SK-N-SH (cell line): ENCODE data around the gene TRAF1. TPM values are rescaled to one million over a fixed set of nuclear protein-coding genes. Genes with fewer than 3 reads are reported as not detected.

Experiments used
- CTCF ChIA-PET: fragments of 300-600, 350-600 bp; formaldehyde crosslinking; extraction: SDS; loops from one replicate; lab custom pipeline; 2021; lab: Yijun Ruan, JAX
- POLR2A ChIA-PET: fragments of 350-600 bp; sonication (Branson Sonifier 250); formaldehyde crosslinking; extraction: SDS; loops from one replicate; lab custom pipeline; 2020; ENCODE audit warnings: antibody characterized with exemption, inconsistent platforms; lab: Yijun Ruan, JAX
- DNase-seq: peaks from one replicate; pipeline ENCODE4 v3.0.0; 2012
- H2AFZ ChIP-seq: fragments of 200-600 bp; sonication (generic); 2 replicates; pipeline ENCODE4 v1.8.1; 2016; ENCODE audit warnings: antibody characterized with exemption, mild to moderate bottlenecking, low read depth
- H3F3A ChIP-seq: fragments of 200-600 bp; sonication (generic); replicated peaks from 2 replicates; pipeline ENCODE3; 2016; ENCODE audit warnings: antibody characterized with exemption, mild to moderate bottlenecking; ENCODE audit not compliant: insufficient read depth
- H3K27ac ChIP-seq, 2 experiments: fragments of 200-500 bp in 1 of 2; fragments of 200-600 bp in 1 of 2; sonication (Bioruptor generic) in 1 of 2; sonication (generic), shearing (Covaris generic) in 1 of 2; 2 replicates each; pipeline versions ENCODE4 v1.5.1 to v1.6.1; 2014 to 2016; ENCODE audit warnings: low read depth in 2 of 2, inconsistent platforms in 1 of 2, low read length in 1 of 2, mild to moderate bottlenecking in 1 of 2, mixed read lengths in 1 of 2
- H3K27me3 ChIP-seq: fragments of 200-600 bp; sonication (generic), shearing (Covaris generic); 2 replicates; pipeline ENCODE4 v1.6.1; 2016; ENCODE audit warnings: mixed run types; ENCODE audit not compliant: insufficient read depth
- H3K36me3 ChIP-seq, 2 experiments: fragments of 200-500 bp in 1 of 2; fragments of 200-600 bp in 1 of 2; sonication (Bioruptor generic) in 1 of 2; sonication (generic) in 1 of 2; replicated peaks in 1 of 2; 2 replicates each; pipeline versions ENCODE3 to v1.5.1; 2014 to 2016; ENCODE audit warnings: low read length in 1 of 2, mild to moderate bottlenecking in 1 of 2; ENCODE audit not compliant: insufficient read depth in 2 of 2, control insufficient read depth in 1 of 2
- H3K4me1 ChIP-seq, 2 experiments: fragments of 200-500 bp in 1 of 2; fragments of 200-600 bp in 1 of 2; sonication (Bioruptor generic) in 1 of 2; sonication (generic), shearing (Covaris generic) in 1 of 2; 2 replicates each; pipeline versions ENCODE4 v1.5.1 to v1.6.1; 2014 to 2016; ENCODE audit warnings: low read depth in 1 of 2, low read length in 1 of 2, mixed run types in 1 of 2; ENCODE audit not compliant: insufficient read depth in 2 of 2, control insufficient read depth in 1 of 2
- H3K4me2 ChIP-seq: fragments of 200-600 bp; sonication (generic), shearing (Covaris generic); 2 replicates; pipeline ENCODE4 v1.6.1; 2017; ENCODE audit warnings: mixed run types
- H3K4me3 ChIP-seq, 2 experiments: fragments of 200-500 bp in 1 of 2; fragments of 200-600 bp in 1 of 2; sonication (Bioruptor generic) in 1 of 2; sonication (generic), shearing (Covaris generic) in 1 of 2; 2 replicates each; pipeline versions ENCODE4 v1.5.1 to v1.8.1; 2014 to 2016; ENCODE audit warnings: low read depth in 2 of 2, inconsistent platforms in 1 of 2, low read length in 1 of 2, mild to moderate bottlenecking in 1 of 2, mixed read lengths in 1 of 2, moderate library complexity in 1 of 2
- H3K79me2 ChIP-seq: fragments of 200-600 bp; sonication (generic); 2 replicates; pipeline ENCODE4 v1.8.1; 2017; ENCODE audit warnings: mild to moderate bottlenecking; ENCODE audit not compliant: insufficient read depth
- H3K9ac ChIP-seq: fragments of 200-600 bp; sonication (generic); 2 replicates; pipeline ENCODE4 v1.6.1; 2017; ENCODE audit warnings: mixed run types
- H3K9me2 ChIP-seq: fragments of 200-600 bp; sonication (generic); 2 replicates; pipeline ENCODE4 v1.6.1; 2017; ENCODE audit warnings: mixed run types
- H3K9me3 ChIP-seq: fragments of 200-600 bp; sonication (generic); 2 replicates; pipeline ENCODE4 v1.6.1; 2017; ENCODE audit warnings: mixed run types, mild to moderate bottlenecking, moderate library complexity
- H4K20me1 ChIP-seq: fragments of 200-600 bp; sonication (generic); 2 replicates; pipeline ENCODE4 v1.6.1; 2017; ENCODE audit warnings: mild to moderate bottlenecking, mixed run types; ENCODE audit not compliant: insufficient read depth
- CHD2 ChIP-seq: fragments of 150-350 bp; IDR thresholded peaks from 2 replicates; pipeline ENCODE4 v1.6.1; 2018; ENCODE audit warnings: low read length; ENCODE audit not compliant: partially characterized antibody
- EP300 ChIP-seq, 2 experiments: IDR thresholded peaks; 2 replicates each; pipeline versions ENCODE4 v1.4.0 to v1.6.1; 2012; ENCODE audit warnings: borderline replicate concordance in 1 of 2, low read depth in 1 of 2, low read length in 1 of 2
- EZH2phosphoT487 ChIP-seq: fragments of 200-600 bp; sonication (generic); IDR thresholded peaks from 2 replicates; pipeline ENCODE4 v1.6.1; 2017; ENCODE audit warnings: low read depth, mixed run types, mild to moderate bottlenecking, antibody characterized with exemption, moderate library complexity, borderline replicate concordance
- FOXJ3 ChIP-seq: sonication (generic); formaldehyde crosslinking; IDR thresholded peaks from 2 replicates; pipeline ENCODE4 v1.5.1; 2020; ENCODE audit warnings: mild to moderate bottlenecking, missing genetic modification reagents
- FOXM1 ChIP-seq: IDR thresholded peaks from 2 replicates; pipeline ENCODE4 v1.4.0; 2012; ENCODE audit warnings: low read depth, mild to moderate bottlenecking
- GATA2 ChIP-seq: sonication (generic); formaldehyde crosslinking; IDR thresholded peaks from 2 replicates; pipeline ENCODE4 v1.5.0; 2020; ENCODE audit warnings: mild to moderate bottlenecking, missing genetic modification reagents
- MXI1 ChIP-seq: IDR thresholded peaks from 2 replicates; pipeline ENCODE4 v1.6.1; 2012; ENCODE audit warnings: mild to moderate bottlenecking, low read depth, low read length, improper control_type of control experiment
- POLR2AphosphoS5 ChIP-seq: IDR thresholded peaks from 2 replicates; pipeline ENCODE4 v1.6.1; 2012; ENCODE audit warnings: low read depth, low read length
- RAD21 ChIP-seq: IDR thresholded peaks from 2 replicates; pipeline ENCODE4 v1.6.1; 2012; ENCODE audit warnings: mild to moderate bottlenecking, low read length
- RCOR1 ChIP-seq: fragments of 150-350 bp; IDR thresholded peaks from 2 replicates; pipeline ENCODE4 v1.6.1; 2017; ENCODE audit warnings: antibody characterized with exemption, low read length
- SIN3A ChIP-seq: IDR thresholded peaks from 2 replicates; pipeline ENCODE4 v1.6.1; 2012; ENCODE audit warnings: low read depth, mild to moderate bottlenecking, low read length, moderate library complexity, borderline replicate concordance
- SMC3 ChIP-seq: IDR thresholded peaks from 2 replicates; pipeline ENCODE4 v1.6.1; 2012; ENCODE audit warnings: low read depth, low read length, improper control_type of control experiment
- TCF12 ChIP-seq: IDR thresholded peaks from 2 replicates; pipeline ENCODE4 v1.4.0; 2012
- TEAD4 ChIP-seq: IDR thresholded peaks from 2 replicates; pipeline ENCODE4 v1.4.0; 2012; ENCODE audit warnings: mild to moderate bottlenecking, borderline replicate concordance; ENCODE audit not compliant: insufficient read depth
- YY1 ChIP-seq: IDR thresholded peaks from 2 replicates; pipeline ENCODE4 v1.4.0; 2012; ENCODE audit warnings: low read depth, mild to moderate bottlenecking
- ZBTB33 ChIP-seq: IDR thresholded peaks from 2 replicates; pipeline ENCODE4 v1.4.0; 2012; ENCODE audit warnings: low read depth, borderline replicate concordance
- WGBS: methylation state at CpG from one replicate; pipeline ENCODE4 v1.1.6; 2017; ENCODE audit warnings: low lambda C conversion rate; 5-methylcytosine and 5-hydroxymethylcytosine counted together
- polyA plus RNA-seq, 3 experiments: library from polyadenylated mRNA; depleted of rRNA; stranded (reverse); fragments of >200 nt; gene quantifications; 2 replicates each; pipeline ENCODE4 v1.2.3, GENCODE V29; 2012

Gene TRAF1
- polyA plus RNA-seq, 1 of the 3 experiments (the other 2 are of a cell fraction), result 1.2 TPM

- 88% methylated on average over 7 of the region's 7 CpGs for WGBS
- no peaks in the 10 kb centered on the region for H4K20me1 ChIP-seq
Observed at GRCh38 chr9:120922404-120923195, 4.0 kb downstream of the TRAF1 start.

GRCh38 chr9:120921661-120922181 is 4.9 kb downstream of the TRAF1 start:
- no peak overlapping the region for H2AFZ ChIP-seq
- H3K9ac ChIP-seq, result no peak overlapping the region
- H3K36me3 ChIP-seq, result no peaks in the 10 kb centered on the region
- H4K20me1 ChIP-seq, result no peaks in the 10 kb centered on the region
- ChIA-PET POLR2A (interaction anchor here (1.0 to 1.7 kb wide), 4 partner anchors 10 to 46 kb away, joined by 3 to 10 read pairs (median 4); no protein-coding TSS in a partner anchor), CTCF (interaction anchor here (1.1 to 6.3 kb wide), 5 partner anchors 8 to 31 kb away, joined by 3 to 42 read pairs (median 4); no protein-coding TSS in a partner anchor)
- WGBS, result 67% methylated on average over 8 of the region's 8 CpGs
- H3K4me1 ChIP-seq, result peaks cover 30 to 67% of the 10 kb centered on the region in 2 experiments
- no peaks in the 10 kb centered on the region for H3K27me3 ChIP-seq
- peak overlapping the region in 1 of 2 experiments; percentile 92; a peak in 2 of 4 replicates for H3K27ac ChIP-seq
- H3K9me3 ChIP-seq, result no peaks in the 10 kb centered on the region
- no peaks in the 10 kb centered on the region for H3K9me2 ChIP-seq
- no peak for TF ChIP-seq EZH2phosphoT487
- 0 out of 2 replicates have a peak, but pooled peaks have one; percentile 14 for TF ChIP-seq MXI1
- TF ChIP-seq YY1, result no peak
- TF ChIP-seq CHD2, result peak; percentile 38
- peak; percentile 72 for TF ChIP-seq GATA2
- peak; percentile 59; the same call in 1 of the 2 replicates for TF ChIP-seq FOXJ3
- no peak for TF ChIP-seq TCF12
- peak; percentile 23; the same call in 1 of the 2 replicates for TF ChIP-seq SMC3
- TF ChIP-seq RCOR1, result peak; percentile 47; the same call in 1 of the 2 replicates
- peak; percentile 46 for TF ChIP-seq RAD21
- TF ChIP-seq EP300 (IDR thresholded peaks at IDR 0.05; ENCODE audit: borderline replicate concordance in 1 of 2, low read depth in 1 of 2, low read length in 1 of 2), result peak in 1 of 2 experiments; percentile 56; a peak in 1 of 4 replicates
- TF ChIP-seq POLR2AphosphoS5, result no peak
- TF ChIP-seq ZBTB33, result no peak
- TF ChIP-seq, all 33 proteins: peak for 8
- peak; percentile 74 for DNase-seq
- Histone ChIP-seq H3K4me2 (no peak overlapping the region), H3K4me3 (no peak overlapping the region), H3K79me2 (no peaks in the 10 kb centered on the region), H3F3A (peaks cover 3% of the 10 kb centered on the region)

More at GRCh38 chr9:120922404-120923195, 4.0 kb downstream of the TRAF1 start:
- Histone ChIP-seq H3K4me2 (no peak overlapping the region), H3K79me2 (no peaks in the 10 kb centered on the region), H3K9me2 (no peaks in the 10 kb centered on the region), H3K9me3 (no peaks in the 10 kb centered on the region), H3K4me3 (no peak overlapping the region), H3K9ac (no peak overlapping the region), H2AFZ (no peak overlapping the region), H3K27me3 (no peaks in the 10 kb centered on the region), H3K4me1 (peaks cover 27 to 60% of the 10 kb centered on the region in 2 experiments), H3K27ac (peak overlapping the region in 1 of 2 experiments; percentile 92; a peak in 2 of 4 replicates), H3K36me3 (no peaks in the 10 kb centered on the region), H3F3A (peaks cover 3% of the 10 kb centered on the region)
- no peak for DNase-seq
- no peak for TF ChIP-seq SIN3A
- no peak for TF ChIP-seq RAD21
- TF ChIP-seq TEAD4, result no peak
- no peak for TF ChIP-seq ZBTB33
- no peak for TF ChIP-seq FOXM1
- ChIA-PET POLR2A (interaction anchor here (0.7 to 1.7 kb wide), 5 partner anchors 9 to 577 kb away, joined by 3 to 10 read pairs (median 4); partner anchors contain the start of gene GGTA1), CTCF (interaction anchor here (1.1 to 6.3 kb wide), 4 partner anchors 9 to 32 kb away, joined by 3 to 42 read pairs (median 6); no protein-coding TSS in a partner anchor)
